Measurements from ENCODE around the gene CDR2. TPM values are rescaled to one million over a fixed set of nuclear protein-coding genes. Genes with fewer than 3 reads are reported as not detected.
A peak's percentile ranks its signal among the peaks of the same experiment; 100 is the strongest.

The CDR2 gene
- total and polyA plus RNA-seq, 7 donors: 2.2 to 11.9 (median 4.5) TPM

DNA sequence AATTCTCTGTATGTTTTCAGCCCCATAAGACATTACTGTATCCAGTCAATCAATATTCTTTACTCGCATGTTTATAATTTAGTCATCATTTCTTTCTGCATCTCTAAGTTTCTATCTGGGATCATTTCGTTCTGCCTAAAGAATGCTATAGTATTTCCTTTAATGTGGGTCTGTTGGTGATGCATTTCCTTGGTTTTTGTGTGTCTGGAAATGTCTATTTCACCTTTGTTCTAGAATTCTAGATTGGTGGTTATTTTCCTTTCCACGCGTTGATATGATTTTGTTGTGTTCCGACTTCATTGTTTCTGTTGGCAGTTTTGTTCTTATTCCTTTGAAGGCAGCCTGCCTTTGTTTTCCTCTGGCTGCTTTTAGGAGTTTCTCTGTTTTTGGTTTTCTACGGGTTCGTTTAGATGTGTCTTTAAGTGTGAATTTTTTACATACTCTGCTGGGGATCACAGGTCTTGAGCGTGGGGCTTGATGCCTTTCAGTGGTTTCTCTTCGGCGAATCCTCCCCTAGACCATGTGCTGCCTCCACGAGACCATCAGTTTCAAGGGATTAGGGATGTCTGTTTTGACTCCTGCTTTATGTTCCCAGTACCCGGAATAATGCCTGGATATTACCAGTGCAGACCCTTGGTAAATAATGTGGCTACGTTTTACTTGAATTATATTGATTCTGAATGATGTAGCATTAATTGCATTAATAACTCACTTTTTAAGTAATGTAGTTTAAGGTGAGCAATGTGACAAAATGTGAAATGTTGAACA is 53.7 kb downstream of the CDR2 start:
- Histone ChIP-seq H3K4me3 (no peak overlapping the region), H3K27ac (no peak overlapping the region), H3K36me3 (ENCODE audit: insufficient read depth in 1 of 2, low read depth in 1 of 2) (peaks cover 0 to 92% of the 10 kb centered on the region in 2 donors), H3K4me1 (peaks cover 3% of the 10 kb centered on the region), H3K27me3 (ENCODE audit: insufficient read depth in 3 of 3, low read length in 2 of 3) (no peaks in the 10 kb centered on the region), H3K9me3 (no peaks in the 10 kb centered on the region)
- WGBS, 3 donors: 81 to 86% (median 81%) methylated on average over 13 of the region's 13 CpGs
- no peak for DNase-seq
- TF ChIP-seq, protein P1, sequence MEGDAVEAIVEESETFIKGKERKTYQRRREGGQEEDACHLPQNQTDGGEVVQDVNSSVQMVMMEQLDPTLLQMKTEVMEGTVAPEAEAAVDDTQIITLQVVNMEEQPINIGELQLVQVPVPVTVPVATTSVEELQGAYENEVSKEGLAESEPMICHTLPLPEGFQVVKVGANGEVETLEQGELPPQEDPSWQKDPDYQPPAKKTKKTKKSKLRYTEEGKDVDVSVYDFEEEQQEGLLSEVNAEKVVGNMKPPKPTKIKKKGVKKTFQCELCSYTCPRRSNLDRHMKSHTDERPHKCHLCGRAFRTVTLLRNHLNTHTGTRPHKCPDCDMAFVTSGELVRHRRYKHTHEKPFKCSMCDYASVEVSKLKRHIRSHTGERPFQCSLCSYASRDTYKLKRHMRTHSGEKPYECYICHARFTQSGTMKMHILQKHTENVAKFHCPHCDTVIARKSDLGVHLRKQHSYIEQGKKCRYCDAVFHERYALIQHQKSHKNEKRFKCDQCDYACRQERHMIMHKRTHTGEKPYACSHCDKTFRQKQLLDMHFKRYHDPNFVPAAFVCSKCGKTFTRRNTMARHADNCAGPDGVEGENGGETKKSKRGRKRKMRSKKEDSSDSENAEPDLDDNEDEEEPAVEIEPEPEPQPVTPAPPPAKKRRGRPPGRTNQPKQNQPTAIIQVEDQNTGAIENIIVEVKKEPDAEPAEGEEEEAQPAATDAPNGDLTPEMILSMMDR (IDR thresholded peaks at IDR 0.05): no peak
- intact Hi-C loops (cut with DNase I): loop anchor here (5.0 to 10.0 kb wide), 3 partner anchors 97 to 1133 kb away; no protein-coding TSS in a partner anchor
- no peak for ATAC-seq

DNA sequence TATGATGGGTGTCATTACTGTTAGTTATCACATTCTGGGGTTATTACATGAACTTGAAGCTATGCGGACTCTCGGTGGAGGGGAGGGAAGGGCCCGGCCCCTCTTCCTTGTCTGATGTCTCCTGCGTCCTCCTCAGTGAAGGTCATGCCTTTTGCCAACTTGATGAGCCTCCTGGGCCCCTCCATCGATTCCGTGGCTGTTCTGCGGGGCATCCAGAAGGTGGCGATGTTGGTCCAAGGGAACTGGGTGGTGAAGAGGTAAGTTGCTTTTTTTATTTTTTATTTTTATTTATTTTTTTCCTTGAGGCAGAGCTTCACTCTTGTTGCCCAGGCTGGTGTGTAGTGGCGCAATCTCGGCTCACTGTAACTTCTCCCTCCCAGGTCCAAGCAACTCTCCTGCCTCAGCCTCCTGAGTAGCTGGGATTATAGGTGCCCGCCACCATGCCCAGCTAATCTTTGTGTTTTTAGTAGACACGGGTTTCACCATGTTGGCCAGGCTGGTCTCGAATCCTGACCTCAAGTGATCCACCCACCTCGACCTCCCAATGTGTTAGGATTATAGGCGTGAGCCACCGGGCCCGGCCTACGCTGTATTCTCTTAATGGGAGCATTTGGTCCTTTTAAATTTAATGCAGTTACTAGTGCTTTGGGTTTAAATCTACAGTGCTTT is 55.6 kb downstream of the CDR2 start:
- H3K36me3 ChIP-seq (ENCODE audit: insufficient read depth in 1 of 2, low read depth in 1 of 2): peaks cover 0 to 92% of the 10 kb centered on the region in 2 donors
- peaks cover 3% of the 10 kb centered on the region for H3K4me1 ChIP-seq
- TF ChIP-seq, protein P1 (IDR thresholded peaks at IDR 0.05): peak; percentile 60
- H3K4me3 ChIP-seq: no peak overlapping the region
- ATAC-seq: peak; percentile 12 to 51 (median 35)
- peak in 1 of 2 donors; percentile 64 for DNase-seq
- intact Hi-C loops (cut with DNase I): no loop called here
- no peak overlapping the region for H3K27ac ChIP-seq
- 62 to 77% (median 63%) methylated on average over 18 of the region's 18 CpGs for WGBS, 3 donors
- no peaks in the 10 kb centered on the region for H3K9me3 ChIP-seq
- H3K27me3 ChIP-seq (ENCODE audit: insufficient read depth in 3 of 3, low read length in 2 of 3): no peaks in the 10 kb centered on the region

DNA sequence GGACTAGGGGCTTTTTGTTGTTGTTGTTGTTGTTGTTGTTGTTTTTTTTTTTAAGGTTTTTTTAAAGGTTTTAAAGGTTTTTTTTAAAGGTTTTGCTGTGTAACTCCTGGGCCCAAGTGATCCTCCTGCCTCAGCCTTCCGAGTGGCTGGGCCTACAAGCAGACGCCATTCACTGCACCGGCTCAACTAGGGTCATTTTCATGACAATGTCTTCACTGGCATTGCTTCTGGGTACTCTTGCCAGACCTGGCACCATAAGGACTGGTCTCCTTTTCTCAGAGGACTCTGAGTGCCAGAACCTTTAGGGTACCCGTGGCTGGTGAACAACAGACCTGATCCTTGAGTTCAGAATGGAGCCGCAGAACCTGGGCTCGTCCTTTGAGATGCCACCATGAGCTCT is 56.8 kb downstream of the CDR2 start:
- DNase-seq: no peak
- Histone ChIP-seq H3K9me3 (no peaks in the 10 kb centered on the region), H3K4me1 (peaks cover 3% of the 10 kb centered on the region), H3K4me3 (no peak overlapping the region), H3K36me3 (ENCODE audit: insufficient read depth in 1 of 2, low read depth in 1 of 2) (peaks cover 0 to 92% of the 10 kb centered on the region in 2 donors), H3K27me3 (ENCODE audit: insufficient read depth in 3 of 3, low read length in 2 of 3) (no peaks in the 10 kb centered on the region), H3K27ac (peak overlapping the region; percentile 42)
- intact Hi-C loops (cut with DNase I): no loop called here
- 38 to 64% (median 46%) methylated on average over 6 of the region's 6 CpGs for whole genome bisulfite sequencing, 3 donors
- ATAC-seq: peak in 2 of 4 donors; percentile 39 to 54
- TF ChIP-seq, protein P1 (IDR thresholded peaks at IDR 0.05): no peak

DNA sequence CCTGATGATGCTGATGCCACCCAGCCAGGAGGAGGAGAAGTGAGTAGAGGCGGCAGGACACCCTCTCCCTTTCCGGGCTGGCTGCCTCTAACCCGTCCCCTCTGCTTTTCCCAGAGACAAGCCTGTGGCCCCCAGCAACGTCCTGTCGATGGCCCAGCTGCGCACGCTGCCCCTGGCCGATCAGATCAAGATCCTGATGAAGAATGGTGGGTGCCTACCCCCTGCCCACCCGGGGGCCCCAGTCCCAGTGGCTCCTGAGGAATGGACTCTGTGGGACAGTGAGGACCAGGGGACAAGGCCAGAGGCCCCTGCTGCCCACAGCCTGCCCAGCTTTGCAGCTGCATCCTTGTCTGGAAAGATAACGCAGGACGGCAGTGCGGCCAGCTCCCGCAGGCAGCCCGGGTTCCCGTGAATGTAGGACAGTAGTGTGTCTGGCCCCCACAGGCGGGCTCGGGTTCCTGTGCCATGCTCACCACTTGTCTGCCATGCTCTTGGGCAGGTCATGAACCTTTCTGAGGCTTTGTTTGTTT is 57.4 kb downstream of the CDR2 start:
- no peak overlapping the region for H3K4me3 ChIP-seq
- 85 to 89% (median 87%) methylated on average over 17 of the region's 17 CpGs for WGBS, 3 donors
- ATAC-seq (no peak), DNase-seq (no peak)
- no peaks in the 10 kb centered on the region for H3K9me3 ChIP-seq
- TF ChIP-seq, protein P1 (IDR thresholded peaks at IDR 0.05): no peak
- peak overlapping the region; percentile 42 for H3K27ac ChIP-seq
- H3K36me3 ChIP-seq (ENCODE audit: insufficient read depth in 1 of 2, low read depth in 1 of 2): peaks cover 0 to 96% of the 10 kb centered on the region in 2 donors
- H3K27me3 ChIP-seq (ENCODE audit: insufficient read depth in 3 of 3, low read length in 2 of 3): no peaks in the 10 kb centered on the region
- intact Hi-C loops (cut with DNase I): no loop called here
- H3K4me1 ChIP-seq: peaks cover 3% of the 10 kb centered on the region
